ENCODE results near the gene SERPINB13.
"Not testable (repeated sequence)": the region's sequence is repeated elsewhere in the genome, so short reads cannot be mapped to it uniquely, and the experiment has no call there.

The SERPINB13 gene

DNA sequence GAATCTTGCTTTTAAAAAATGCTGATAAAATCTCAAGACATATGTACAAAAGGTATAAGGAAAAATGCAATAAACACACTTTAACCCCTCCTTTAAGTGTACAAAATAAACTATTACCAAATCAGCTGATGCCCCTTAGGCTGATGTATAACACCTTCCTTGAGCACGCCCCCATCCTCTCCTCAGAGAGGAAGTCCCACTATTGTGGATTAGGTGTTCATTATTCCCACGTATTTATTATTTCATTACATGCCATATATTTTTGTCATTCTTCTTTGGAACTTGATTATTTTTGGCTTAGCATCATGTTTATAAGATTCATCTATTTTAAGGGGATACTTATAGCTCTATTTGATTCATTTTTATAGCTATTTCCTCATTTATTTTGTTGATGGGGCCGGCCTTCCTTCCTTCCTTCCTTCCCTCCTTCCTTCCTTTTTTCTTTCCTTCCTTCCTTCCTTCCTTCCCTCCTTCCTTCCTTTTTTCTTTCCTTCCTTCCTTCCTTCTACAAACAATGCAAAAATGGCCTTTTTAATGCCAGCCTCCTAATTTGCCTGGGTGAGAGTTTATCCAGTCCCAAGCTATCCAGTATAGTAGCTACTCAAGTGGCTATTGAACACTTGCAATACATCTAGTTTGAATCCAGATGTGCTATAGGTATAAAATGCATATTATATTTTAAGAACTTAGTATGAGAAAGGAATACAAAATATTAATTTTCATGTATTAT, 4.0 kb downstream of the SERPINB13 start:
- no peak for DNase-seq

DNA sequence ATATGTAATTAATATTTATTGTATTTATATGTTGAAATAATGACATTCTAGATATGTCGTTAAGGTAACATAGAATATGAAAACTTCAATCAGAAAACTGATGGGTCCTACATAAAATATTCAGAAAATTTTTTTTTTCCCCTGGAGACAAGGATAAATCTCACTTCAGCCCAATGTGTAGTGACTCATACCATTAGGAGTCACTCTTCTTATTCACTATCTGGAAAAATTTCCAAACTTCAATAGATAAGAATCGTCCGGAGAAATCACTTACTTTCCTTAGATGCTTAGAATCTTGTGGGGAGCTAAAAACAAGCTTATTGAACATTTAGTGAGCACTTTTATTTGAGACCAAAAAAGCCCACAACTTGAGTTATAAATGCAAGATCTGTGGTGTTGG, 4.6 kb downstream of the SERPINB13 start:
- no peak for DNase-seq

DNA sequence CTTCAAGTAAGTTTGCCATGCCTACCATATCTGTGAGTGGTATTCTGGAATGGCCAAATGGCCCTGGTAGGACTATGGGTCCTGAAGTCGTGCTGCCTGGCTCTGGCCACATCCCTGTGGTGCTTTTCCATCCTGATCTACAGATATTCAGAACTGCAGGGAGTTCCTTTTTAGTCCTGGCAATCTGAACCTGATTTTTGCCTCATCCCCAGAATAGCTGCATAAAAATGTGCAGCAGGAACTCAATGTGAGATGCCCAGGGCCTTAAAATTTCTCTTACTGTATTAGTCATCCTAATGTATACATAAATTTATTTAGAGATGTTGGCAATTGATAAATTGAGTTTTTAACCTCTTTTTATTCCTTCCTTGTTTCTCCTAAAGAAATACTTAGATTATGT, 5.3 kb downstream of the SERPINB13 start:
- DNase-seq, result no peak

DNA sequence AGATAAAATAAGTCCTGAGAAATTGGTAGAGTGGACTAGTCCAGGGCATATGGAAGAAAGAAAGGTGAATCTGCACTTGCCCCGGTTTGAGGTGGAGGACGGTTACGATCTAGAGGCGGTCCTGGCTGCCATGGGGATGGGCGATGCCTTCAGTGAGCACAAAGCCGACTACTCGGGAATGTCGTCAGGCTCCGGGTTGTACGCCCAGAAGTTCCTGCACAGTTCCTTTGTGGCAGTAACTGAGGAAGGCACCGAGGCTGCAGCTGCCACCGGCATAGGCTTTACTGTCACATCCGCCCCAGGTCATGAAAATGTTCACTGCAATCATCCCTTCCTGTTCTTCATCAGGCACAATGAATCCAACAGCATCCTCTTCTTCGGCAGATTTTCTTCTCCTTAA, 9.8 kb downstream of the SERPINB13 start:
- no peak for DNase-seq

DNA sequence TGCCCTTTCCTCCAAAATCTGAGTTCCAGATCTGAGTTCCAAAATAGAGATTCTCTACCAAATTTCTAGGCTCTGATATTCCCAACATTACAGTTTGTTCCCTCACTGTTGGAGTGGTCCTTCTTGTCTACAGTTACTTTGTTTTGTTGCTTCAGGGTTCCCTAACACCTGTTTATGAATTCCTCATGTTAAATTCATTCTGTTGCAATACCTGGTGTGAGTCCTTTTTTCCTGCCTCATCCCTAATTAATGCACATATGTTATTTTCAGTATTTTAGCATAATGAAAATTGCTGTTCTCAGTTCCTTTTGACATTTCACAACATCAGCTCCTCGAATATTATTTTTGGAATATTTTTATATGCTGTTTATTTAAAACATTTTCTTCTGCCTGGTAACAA, 16.2 kb downstream of the SERPINB13 start:
- no peak for DNase-seq

DNA sequence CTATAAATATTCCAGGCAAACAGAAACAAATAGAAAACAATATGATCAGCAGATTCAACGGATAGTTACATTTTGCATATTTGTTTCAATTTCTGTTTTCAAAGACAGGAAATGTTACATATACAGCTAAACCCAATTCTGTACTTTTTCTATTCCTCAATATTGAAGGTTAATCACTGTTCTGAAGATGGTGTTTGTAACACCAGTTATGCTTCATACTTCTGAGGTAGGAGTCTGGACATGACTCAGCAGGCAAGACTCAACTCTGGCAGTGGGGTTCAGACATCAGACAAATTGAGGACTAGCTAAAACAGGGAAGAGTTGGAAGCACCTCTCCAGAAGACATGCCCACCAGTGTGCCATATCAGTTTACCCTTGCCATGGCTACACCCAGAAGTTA, 16.6 kb downstream of the SERPINB13 start:
- no peak for DNase-seq

DNA sequence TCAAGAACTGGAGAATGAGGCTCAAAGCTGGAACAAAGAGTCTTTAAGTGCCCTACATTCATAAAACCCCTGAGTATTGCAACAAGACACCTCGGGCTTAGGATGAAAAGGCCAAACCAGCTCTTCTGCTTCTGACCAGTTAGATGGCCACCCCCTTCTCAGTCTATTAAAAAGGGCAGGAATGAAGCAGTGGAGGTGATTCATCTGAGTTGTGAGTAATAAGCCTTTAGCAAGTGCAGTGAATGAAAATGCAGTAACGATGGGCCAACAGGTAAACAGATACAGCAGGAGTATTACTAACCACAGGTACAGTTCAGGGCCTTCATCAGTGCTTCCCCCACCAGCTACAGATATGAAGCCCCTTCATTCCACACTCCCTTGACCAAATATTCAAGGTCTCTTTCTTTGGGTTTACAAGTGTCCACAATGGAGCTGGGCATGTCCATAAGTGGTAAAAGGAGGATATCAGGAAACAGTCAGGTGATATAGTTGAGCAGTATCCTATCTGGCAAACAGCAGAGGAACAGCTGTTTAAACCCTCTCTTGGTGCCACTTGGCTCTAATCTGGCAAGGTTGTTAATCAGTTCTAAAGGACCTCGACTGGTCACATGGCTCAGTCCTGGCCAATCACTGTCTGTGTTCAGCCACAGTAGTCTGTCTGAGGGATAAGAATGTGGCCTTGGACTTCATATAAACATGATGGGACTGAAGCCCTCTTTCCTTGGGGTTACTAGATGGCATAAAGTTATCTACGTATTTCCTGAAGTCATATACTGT, 17.8 kb downstream of the SERPINB13 start:
- DNase-seq, result no peak

DNA sequence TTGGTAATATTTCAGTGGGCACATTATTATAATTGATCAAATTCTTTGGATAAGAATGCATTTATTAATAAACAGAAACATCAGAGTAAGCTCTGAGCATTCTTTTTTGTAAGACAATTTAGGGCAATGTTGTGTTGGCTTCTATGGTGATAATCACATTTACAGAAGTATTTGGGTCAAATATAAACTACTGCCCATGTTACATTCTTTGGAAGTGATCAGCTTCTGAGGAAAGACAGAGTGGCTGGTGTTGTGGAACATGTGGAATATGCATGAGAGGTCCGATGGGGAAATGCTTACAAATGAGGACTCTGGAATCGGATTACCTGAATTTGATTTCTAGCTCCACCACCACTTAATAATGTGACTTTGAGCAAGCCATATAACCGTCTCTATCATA, 19.4 kb downstream of the SERPINB13 start:
- no peak for DNase-seq

DNA sequence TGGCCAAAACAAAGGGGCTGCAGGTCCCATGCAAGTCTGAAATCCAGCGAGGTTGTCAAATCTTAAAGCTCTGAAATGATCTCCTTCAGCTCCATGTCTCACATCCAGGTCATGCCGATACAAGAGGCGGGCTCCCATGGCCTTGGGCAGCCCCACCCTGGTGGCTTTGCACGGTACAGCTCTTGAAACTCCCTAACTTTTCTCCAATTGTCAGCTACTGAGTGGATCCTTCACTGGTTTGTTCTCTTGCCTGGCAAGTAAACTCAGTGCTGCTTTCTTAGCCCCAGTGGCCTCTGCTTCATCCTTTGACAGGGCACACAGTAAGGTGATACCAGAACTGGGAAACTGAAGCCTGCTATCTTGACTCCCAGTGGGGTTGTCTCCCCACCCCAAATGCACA, 26.3 kb downstream of the SERPINB13 start:
- no peak for DNase-seq

DNA sequence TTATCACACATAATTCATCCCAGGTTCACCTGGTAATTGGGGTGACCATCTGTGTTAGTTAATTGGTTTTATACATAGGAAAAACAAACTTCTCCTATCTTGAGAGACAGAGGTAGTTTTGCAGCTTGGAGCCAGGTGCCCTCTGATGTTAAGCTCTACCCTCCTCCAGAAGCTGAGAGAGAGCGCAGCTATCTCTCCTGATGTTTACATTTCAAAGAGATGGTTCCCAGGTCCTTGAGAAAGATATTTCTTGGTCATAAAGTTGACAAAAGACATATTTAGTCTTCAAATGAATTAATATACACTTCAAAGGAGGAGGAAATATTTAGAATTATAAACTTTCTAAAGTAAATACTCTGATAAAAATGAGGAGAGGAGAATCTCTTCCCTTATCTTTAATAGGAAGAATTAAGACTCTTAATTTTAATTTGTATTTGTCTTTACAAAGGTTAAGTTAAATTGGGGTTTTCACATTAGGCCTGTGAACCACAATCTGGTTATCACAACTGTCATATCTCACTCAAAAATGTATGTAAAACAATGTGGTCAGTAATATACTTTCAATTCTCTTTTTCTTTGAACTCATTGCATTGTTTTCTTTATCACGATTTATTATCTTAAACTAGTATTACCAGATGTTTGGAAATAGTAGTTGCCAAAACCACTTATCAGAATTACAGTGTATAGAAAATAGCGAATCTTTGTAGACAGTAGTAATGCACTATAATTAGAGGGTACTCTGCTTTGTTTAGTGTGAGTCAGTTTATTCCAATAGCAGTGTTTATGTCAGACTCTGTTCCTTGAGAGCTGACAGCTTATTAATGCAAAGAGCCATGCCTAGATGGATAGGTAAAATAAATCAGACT, 30.1 kb downstream of the SERPINB13 start:
- DNase-seq, result no peak

DNA sequence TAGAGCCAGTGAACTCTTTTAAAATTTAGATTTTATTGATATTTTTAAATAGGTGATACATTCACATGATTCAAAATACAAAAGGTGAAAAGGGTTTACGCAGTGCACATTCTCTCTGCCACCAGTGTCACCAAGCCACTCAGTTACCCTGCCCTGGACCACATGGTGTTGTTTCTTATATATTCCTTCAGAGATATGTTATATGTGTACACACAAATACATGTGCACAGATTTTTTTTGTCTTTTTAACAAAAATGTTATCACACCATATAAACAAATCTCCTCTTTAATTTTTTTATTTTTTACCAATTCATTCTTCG, 30.7 kb downstream of the SERPINB13 start:
- DNase-seq, result no peak

DNA sequence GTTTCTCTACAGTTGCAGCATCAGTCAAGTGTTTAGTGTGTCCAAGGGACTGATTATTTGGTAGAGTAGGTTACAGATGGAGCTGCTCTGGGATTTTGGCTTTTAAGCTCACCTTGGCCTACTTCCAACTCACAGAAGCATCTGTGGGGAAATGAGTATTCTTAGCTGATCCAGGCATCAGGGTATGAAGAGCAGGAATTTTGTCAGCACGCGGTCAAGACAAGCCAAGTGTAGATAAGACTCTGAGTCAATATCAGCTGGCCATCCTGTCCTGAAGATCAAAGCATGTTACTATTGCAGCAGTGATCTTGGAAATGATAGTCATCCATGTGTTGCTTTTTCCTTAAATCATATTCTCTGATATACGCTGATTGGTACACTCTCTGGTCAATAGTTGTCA, 32.5 kb downstream of the SERPINB13 start:
- DNase-seq, result no peak

DNA sequence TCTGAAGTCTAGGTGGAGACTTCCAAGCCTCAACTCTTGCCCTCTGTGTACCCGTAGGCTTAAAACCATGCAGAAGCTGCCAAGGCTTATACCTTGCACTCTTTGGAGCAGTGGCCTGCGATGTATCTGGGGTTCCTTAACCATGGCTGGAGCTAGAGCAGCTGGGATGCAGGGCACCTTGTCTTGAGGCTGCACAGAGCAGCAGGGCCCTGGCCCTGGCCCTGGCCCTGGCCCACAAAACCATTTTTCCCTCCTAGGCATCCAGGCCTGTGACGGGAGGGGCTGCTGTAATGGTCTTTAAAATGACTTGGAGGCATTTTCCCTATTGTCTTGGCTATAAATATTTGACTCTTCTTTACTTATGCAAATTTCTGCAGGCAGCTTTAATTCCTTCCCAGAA, 37.7 kb downstream of the SERPINB13 start:
- DNase-seq, result no peak

DNA sequence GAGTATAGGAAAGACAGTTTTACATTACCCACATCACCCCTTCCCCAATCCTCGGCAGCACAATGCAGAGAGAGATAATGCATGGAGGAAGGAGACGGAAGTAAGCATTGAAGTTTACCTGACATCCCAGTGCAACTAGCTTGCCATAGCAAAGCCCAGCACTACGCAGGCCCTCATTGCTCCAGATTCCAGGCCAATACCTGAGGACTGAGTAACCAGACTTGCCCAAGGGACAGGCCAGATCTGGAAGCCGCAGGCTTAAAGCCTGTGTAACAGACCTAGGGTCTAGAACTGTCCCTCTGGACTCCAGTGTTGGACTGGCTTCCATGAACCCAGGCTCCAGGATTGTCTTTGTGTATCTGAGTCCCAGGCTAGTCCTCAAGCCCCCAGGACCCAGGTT, 39.3 kb downstream of the SERPINB13 start:
- DNase-seq, result no peak

DNA sequence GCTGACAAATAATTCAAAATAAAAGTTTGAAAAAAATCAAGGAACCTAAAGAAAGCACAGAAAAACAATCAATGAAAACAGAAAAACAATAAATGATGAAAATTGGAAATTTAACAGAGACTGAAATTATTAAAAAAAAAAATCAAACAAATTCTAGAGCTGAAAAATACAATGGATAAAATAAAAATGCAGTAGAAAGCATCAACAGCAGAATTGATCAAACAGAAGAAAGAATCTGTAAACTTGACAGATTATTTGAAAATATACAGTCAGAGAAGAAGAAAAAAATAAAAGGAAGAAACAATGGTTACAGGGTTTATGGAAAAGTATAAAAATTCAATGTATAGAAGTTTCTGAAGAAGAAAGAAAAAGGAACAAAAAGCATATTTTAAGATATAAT, 40.7 kb downstream of the SERPINB13 start:
- DNase-seq, result no peak

DNA sequence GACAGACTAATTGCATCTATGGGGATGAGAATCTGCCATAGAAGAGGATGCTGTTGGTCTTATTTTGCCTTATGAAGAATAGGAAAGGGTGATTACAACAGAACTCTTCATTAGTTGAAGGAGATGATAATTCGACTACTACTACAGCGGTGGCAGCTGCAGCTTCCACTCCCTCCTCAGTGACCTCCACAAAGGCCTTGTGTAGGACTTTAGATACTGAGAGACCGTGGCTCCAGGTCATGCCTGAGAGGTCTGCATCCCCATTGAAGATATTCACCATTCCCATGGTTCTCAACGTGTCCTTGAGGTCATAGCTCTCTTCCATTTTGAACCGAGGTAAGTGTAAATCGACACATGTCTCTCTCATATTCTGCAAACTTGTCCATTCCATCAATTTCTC, 50.6 kb downstream of the SERPINB13 start:
- DNase-seq, result no peak

DNA sequence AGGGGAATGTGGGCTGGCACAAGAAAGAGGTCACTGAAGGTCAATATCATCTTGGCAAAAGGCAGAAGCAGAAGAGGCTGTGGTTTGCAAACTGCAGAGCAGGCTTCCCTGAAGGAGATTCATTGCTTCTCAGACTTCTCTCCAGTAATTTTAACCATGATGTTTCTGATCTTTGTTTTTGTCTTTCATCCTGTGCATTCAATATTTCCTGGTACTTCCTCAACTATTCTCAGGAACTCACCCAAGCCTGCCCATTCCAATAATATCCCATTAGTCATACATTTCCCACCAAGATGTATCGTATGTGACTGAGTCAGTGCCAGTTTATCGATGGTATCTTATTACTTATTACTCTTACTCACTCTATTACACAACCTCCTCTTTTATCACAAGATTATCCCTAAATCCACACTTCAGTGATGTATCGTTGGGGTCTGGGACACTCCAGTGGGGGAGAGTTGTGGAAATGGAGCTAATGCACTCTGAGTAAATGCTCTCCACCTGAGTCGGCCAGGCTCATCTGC, 54.1 kb downstream of the SERPINB13 start:
- DNase-seq, result not testable (repeated sequence)

DNA sequence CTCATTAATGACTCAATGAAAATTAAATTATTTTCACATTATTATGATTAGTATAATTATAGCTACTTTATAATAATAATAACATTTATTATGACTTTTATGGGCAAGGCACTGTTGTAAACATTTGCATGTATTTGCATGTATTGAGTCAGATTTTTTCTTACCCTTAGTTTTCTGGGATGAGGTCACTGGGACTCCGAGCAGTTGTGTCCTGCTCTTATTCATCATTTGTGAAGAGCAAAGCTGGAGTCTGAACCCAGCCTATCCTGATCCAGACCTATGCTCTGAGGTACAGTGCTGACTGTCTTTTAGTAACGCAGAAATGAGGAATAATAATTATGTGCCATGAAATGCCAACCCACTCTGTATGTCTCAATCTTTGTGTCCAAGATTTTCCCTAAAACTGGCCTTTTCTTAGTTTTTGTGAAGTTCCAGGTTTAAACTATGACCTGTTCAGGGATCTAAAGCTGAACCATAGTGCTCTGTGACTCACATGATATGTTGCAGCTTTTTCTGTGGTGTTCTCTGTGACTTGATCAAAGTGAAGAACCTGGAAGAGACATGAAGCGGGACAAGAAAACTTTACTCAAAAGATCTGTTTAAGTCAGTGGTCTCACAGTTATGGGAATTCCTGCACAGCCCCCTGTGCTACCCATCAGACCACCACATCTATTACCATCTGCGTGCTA, 55.7 kb downstream of the SERPINB13 start:
- DNase-seq, result not testable (repeated sequence)

DNA sequence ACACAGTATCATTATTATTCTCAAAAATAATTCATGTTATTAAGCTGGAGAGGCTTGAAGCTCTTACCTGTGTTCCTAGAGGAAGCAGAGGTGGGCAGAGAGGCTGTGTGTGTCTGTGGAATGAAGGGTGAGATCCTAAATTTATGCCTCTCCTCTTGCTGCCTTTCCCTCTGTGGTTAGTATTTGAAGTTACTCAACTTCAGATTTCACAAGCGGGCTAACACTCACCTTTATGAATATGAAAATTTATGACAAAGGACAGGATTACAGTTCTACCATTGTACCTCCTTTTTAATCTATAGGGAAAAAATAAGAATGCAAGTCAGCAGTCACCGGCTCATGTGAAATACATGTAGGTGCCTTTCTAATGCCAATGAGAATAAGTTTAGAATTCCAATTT, 57.0 kb downstream of the SERPINB13 start, which contains the start of gene SERPINB4:
SERPINB4 (minus strand) TSS at position 115 of the 400 bp plus-strand sequence. CDS start 679 bp downstream, outside the sequence.
- DNase-seq, result not testable (repeated sequence)

DNA sequence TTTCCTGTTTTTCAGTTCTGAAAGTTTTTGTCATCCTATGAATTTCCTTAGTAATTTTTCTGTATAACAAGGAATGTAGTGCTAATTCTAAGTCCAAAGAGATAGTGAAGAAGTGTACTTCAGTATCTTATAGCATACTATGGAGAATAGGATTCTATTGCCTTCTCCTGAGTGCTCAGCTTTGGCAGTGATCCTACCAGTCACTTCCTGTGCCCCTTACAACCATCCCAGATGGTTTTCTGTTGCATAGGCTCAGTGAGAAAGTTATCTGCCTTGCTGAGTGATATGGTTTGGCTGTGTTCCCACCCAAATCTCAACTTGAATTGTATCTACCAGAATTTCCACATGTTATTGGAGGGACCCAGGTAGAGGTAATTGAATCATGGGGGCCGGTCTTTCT, 57.6 kb downstream of the SERPINB13 start:
- not testable (repeated sequence) for DNase-seq

DNA sequence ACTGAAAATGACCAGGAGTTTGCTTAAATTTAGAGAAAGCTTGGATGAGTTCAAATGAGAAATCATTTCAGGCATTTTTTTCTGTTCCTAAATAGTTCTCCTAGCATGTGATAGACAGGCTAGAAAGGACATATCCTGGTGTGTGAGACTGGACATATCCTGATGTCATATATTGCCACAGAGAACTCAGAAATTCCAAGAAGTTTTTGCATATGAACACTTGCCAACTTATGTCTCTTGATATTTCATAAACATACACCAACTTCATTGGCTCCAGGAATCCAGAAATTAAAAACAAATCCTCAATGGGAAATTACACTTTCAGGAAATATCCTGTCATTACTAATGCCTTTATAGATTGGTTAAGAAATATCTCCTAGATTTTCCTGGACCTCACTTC, 59.8 kb downstream of the SERPINB13 start:
- DNase-seq, result no peak

DNA sequence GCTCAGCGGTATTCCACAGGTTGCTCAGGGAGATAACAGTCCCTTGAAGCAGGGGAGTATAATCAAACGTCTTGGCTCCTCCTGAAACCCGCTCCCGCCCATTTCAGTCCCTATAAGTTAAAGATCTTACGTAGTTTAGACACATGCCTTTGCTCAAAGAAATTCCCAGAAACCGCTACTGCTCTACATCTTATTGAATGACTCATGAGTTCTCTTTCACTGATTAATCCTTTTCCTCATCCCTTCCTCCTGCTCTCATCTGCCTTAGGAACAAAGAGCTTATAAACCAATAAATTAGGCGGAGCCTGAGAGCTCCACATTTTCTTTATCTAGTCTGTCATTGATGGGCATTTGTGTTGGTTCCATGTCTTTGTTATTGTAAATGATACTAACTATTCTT, 61.1 kb downstream of the SERPINB13 start:
- DNase-seq, result no peak

Data from activated effector memory CD4-positive, alpha-beta T cell treated with anti-CD3 and anti-CD28 coated beads, Interleukin-2, amount 50 U/mL, for 16 hours (primary cell).